ENCODE results near the gene TAF6. TPM values are rescaled to one million over a fixed set of nuclear protein-coding genes. Genes with fewer than 3 reads are reported as not detected.
A peak's percentile ranks its signal among the peaks of the same experiment; 100 is the strongest.

Gene TAF6
- total RNA-seq, 1 donor from 2014 or later = 39.4 TPM

GRCh38 chr7:100080907-100081534, 38.1 kb downstream of the TAF6 start:
- Histone ChIP-seq H3K27me3 (ENCODE audit: low read depth) (no peaks in the 10 kb centered on the region), H3K9me3 (no peaks in the 10 kb centered on the region), H3K4me3 (peak overlapping the region; percentile 96), H3K36me3 (peaks cover 36% of the 10 kb centered on the region), H3K27ac (peak overlapping the region; percentile 93), H3K4me1 (peaks cover 35% of the 10 kb centered on the region)
- no peak for TF ChIP-seq CTCF (IDR thresholded peaks at IDR 0.05)
- DNase-seq = no peak
- ATAC-seq = peak; percentile 32 to 35
- intact Hi-C loops (cut with DNase I) = no loop called here

GRCh38 chr7:100079024-100079560, 40.1 kb downstream of the TAF6 start:
- Histone ChIP-seq H3K9me3 (no peaks in the 10 kb centered on the region), H3K4me1 (peaks cover 35% of the 10 kb centered on the region), H3K36me3 (peaks cover 55% of the 10 kb centered on the region), H3K27me3 (ENCODE audit: low read depth) (no peaks in the 10 kb centered on the region), H3K4me3 (no peak overlapping the region), H3K27ac (no peak overlapping the region)
- DNase-seq (no peak), ATAC-seq (no peak)
- no peak for TF ChIP-seq CTCF (IDR thresholded peaks at IDR 0.05)
- intact Hi-C loops (cut with DNase I) = no loop called here

- no peak overlapping the region for H3K4me3 ChIP-seq
- no peak for ATAC-seq
- H3K9me3 ChIP-seq = peaks cover 7% of the 10 kb centered on the region
- no peak for DNase-seq
- H3K36me3 ChIP-seq = peaks cover 74% of the 10 kb centered on the region
- TF ChIP-seq CTCF (IDR thresholded peaks at IDR 0.05) = no peak
- H3K4me1 ChIP-seq = peaks cover 28% of the 10 kb centered on the region
- H3K27me3 ChIP-seq (ENCODE audit: low read depth) = no peaks in the 10 kb centered on the region
- intact Hi-C loops (cut with DNase I) = no loop called here
- no peak overlapping the region for H3K27ac ChIP-seq
Measured at GRCh38 chr7:100077205-100077604, 42.0 kb downstream of the TAF6 start.

GRCh38 chr7:100075418-100075817, 43.7 kb downstream of the TAF6 start:
- ATAC-seq (no peak), DNase-seq (no peak)
- Histone ChIP-seq H3K27ac (no peak overlapping the region), H3K9me3 (peaks cover 25% of the 10 kb centered on the region), H3K36me3 (peaks cover 92% of the 10 kb centered on the region), H3K4me1 (peaks cover 16% of the 10 kb centered on the region), H3K27me3 (ENCODE audit: low read depth) (no peaks in the 10 kb centered on the region), H3K4me3 (no peak overlapping the region)
- intact Hi-C loops (cut with DNase I) = no loop called here
- TF ChIP-seq CTCF (IDR thresholded peaks at IDR 0.05) = no peak

- intact Hi-C loops (cut with DNase I) = no loop called here
- peaks cover 11% of the 10 kb centered on the region for H3K4me1 ChIP-seq
- TF ChIP-seq CTCF (IDR thresholded peaks at IDR 0.05) = no peak
- H3K36me3 ChIP-seq = peaks cover 98% of the 10 kb centered on the region
- no peak overlapping the region for H3K4me3 ChIP-seq
- no peak for DNase-seq
- ATAC-seq = no peak
- no peaks in the 10 kb centered on the region for H3K27me3 ChIP-seq (ENCODE audit: low read depth)
- no peak overlapping the region for H3K27ac ChIP-seq
- peaks cover 28% of the 10 kb centered on the region for H3K9me3 ChIP-seq
Measured at GRCh38 chr7:100074841-100075240, 44.3 kb downstream of the TAF6 start.

Measured in lower lobe of right lung (tissue), 2 donors.